AG04450 (cell line): ENCODE measurements around the gene CFAP77. TPM values are rescaled to one million over a fixed set of nuclear protein-coding genes. Genes with fewer than 3 reads are reported as not detected.

Source experiments
- CTCF ChIA-PET: fragments of 300-600, 350-600 bp; formaldehyde crosslinking; extraction: SDS; loops from one replicate; lab custom pipeline; 2022; ENCODE audit warnings: antibody characterized with exemption, inconsistent platforms; lab: Charles Lee
- POLR2A ChIA-PET: fragments of 350-600 bp; formaldehyde crosslinking; extraction: SDS; loops from one replicate; lab custom pipeline; 2021; ENCODE audit warnings: antibody characterized with exemption, inconsistent platforms; lab: Yijun Ruan, JAX
- DNase-seq: peaks from one replicate; pipeline ENCODE4 v3.0.0-alpha.2; 2011; ENCODE audit warnings: low read depth, low spot score
- H3K27ac ChIP-seq: one replicate; pipeline ENCODE4 v1.5.1; 2012; ENCODE audit warnings: low read depth, low read length, control low read depth
- H3K27me3 ChIP-seq: one replicate; pipeline ENCODE4 v1.6.0; 2012; ENCODE audit warnings: low read length; ENCODE audit not compliant: control insufficient read depth, insufficient read depth
- H3K4me3 ChIP-seq: 2 replicates; pipeline ENCODE4 v1.5.1; 2011; ENCODE audit warnings: mild to moderate bottlenecking, low read depth, low read length, control low read depth
- H3K9me3 ChIP-seq: 2 replicates; pipeline ENCODE4 v1.5.1; 2012; ENCODE audit warnings: low read length; ENCODE audit not compliant: control insufficient read depth, insufficient read depth
- polyA plus RNA-seq: library from polyadenylated mRNA; depleted of rRNA; stranded (reverse); fragments of >200 nt; gene quantifications from 2 replicates; pipeline ENCODE4 v1.2.3, GENCODE V29; 2011
- TF ChIP-seq, protein P1 (sequence below): IDR thresholded peaks from 2 replicates; pipeline ENCODE4 v1.5.1; 2011; ENCODE audit warnings: low read depth, low read length, control low read depth, inconsistent platforms

CFAP77 gene
- polyA plus RNA-seq, 1 experiment: not detected

DNA sequence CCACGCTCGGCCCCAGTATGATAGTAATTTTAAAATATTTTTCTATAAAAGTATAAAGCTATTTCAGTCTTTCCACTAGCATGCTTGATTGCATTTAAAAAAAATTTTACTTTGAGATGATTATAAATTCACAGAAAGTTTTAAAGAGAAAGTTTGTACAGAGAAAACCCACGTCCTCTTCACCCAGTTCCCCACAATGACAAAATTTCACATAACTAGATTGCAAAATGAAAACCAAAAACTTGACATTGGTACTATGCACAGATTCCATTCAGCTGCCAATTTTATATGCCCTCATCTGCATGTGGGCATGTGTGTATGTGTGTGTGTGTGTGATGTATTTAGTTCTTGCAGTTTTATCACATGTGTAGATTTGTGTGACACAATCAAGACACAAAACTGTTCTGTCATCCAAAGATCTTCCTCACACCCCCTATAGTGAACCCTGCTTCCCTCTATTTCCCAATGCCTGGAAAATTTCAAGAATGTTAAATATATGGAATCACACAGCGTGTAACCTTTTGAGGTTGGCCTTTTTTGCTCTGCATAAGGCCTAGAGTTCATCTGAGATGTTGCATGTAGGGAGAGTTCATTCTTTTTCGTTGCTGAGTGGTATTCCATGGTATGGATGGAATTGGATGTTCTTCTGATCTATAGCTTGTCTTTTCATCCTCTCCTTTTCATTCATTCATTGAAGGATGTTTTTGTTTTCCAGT, 115.5 kb downstream of the CFAP77 start:
- CTCF ChIA-PET: no interaction called here
- Histone ChIP-seq H3K27me3 (peaks cover 3% of the 10 kb centered on the region), H3K9me3 (no peaks in the 10 kb centered on the region), H3K27ac (no peak overlapping the region), H3K4me3 (no peak overlapping the region)
- POLR2A ChIA-PET: interaction anchor here (0.7 kb wide), 1 partner anchor 51 kb away, joined by 5 read pairs; no protein-coding TSS in a partner anchor
- TF ChIP-seq, protein P1, sequence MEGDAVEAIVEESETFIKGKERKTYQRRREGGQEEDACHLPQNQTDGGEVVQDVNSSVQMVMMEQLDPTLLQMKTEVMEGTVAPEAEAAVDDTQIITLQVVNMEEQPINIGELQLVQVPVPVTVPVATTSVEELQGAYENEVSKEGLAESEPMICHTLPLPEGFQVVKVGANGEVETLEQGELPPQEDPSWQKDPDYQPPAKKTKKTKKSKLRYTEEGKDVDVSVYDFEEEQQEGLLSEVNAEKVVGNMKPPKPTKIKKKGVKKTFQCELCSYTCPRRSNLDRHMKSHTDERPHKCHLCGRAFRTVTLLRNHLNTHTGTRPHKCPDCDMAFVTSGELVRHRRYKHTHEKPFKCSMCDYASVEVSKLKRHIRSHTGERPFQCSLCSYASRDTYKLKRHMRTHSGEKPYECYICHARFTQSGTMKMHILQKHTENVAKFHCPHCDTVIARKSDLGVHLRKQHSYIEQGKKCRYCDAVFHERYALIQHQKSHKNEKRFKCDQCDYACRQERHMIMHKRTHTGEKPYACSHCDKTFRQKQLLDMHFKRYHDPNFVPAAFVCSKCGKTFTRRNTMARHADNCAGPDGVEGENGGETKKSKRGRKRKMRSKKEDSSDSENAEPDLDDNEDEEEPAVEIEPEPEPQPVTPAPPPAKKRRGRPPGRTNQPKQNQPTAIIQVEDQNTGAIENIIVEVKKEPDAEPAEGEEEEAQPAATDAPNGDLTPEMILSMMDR: no peak
- no peak for DNase-seq

DNA sequence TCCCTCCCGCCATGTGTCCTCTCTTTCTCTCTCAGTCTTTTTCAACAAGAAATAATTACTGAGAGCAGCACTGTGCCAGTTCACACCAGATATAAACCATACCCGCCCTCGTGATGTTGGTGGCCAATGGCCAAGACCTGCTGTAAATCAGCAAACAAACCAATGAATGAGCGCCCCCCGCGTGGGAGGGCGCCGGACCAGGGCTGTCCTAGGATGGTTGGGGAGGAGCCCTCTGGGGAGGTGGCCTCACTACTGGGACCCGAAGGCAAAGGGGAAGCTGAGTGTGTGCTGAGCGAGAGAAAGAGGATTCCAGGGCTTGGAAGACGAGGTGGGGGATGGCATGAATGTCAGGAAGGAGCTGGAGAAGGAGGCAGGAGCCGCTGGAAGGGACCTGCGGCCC, 121.2 kb downstream of the CFAP77 start:
- ChIA-PET POLR2A (no interaction called here), CTCF (interaction anchor here (1.0 kb wide), 1 partner anchor 24 kb away, joined by 4 read pairs; no protein-coding TSS in a partner anchor)
- Histone ChIP-seq H3K4me3 (no peak overlapping the region), H3K27ac (no peak overlapping the region), H3K9me3 (peaks cover 6% of the 10 kb centered on the region), H3K27me3 (peaks cover 12% of the 10 kb centered on the region)
- DNase-seq: no peak
- TF ChIP-seq, protein P1: no peak

- Histone ChIP-seq H3K27ac (no peak overlapping the region), H3K4me3 (no peak overlapping the region), H3K27me3 (peaks cover 12% of the 10 kb centered on the region), H3K9me3 (peaks cover 6% of the 10 kb centered on the region)
- ChIA-PET CTCF (interaction anchor here (1.0 kb wide), 1 partner anchor 25 kb away, joined by 4 read pairs; no protein-coding TSS in a partner anchor), POLR2A (interaction anchor here (0.8 kb wide), 1 partner anchor 10 kb away, joined by 3 read pairs; no protein-coding TSS in a partner anchor)
- no peak for DNase-seq
- TF ChIP-seq, protein P1: no peak
These were observed 121.9 kb downstream of the CFAP77 start for GRCh38 chr9:132531710-132532570.

DNA sequence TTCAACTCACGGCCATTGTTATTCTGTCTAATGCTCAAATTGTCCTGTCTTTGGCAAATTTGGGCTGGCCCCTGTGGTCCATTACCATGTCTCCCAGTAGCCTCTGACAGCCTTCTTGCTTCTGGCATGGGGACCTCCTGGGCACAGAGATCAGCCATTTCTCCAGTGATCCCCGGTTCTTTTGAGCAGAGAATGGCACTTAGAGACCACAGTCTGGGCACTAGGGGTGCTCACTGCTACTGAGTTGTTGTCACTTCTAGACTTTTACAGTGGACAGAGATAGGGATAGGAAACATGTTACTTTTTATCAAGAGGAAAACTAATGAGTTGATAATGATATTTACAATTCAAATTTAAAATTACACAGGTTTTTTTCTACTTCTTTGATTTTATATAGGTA, 124.8 kb downstream of the CFAP77 start:
- POLR2A ChIA-PET: no interaction called here
- DNase-seq: no peak
- peaks cover 17% of the 10 kb centered on the region for H3K27me3 ChIP-seq
- H3K27ac ChIP-seq: no peak overlapping the region
- CTCF ChIA-PET: interaction anchor here (1.3 to 1.4 kb wide), 2 partner anchors 24 to 28 kb away, joined by 5 read pairs; no protein-coding TSS in a partner anchor
- H3K9me3 ChIP-seq: peaks cover 6% of the 10 kb centered on the region
- no peak overlapping the region for H3K4me3 ChIP-seq
- TF ChIP-seq, protein P1: no peak
